Large intestine (tissue), 3 donors: ENCODE measurements around the gene RD3L. TPM values are rescaled to one million over a fixed set of nuclear protein-coding genes. Genes with fewer than 3 reads are reported as not detected.

Source experiments
- DNase-seq, 2 donors: peaks; one replicate each; pipeline versions ENCODE4 v3.0.0 to v3.0.0-alpha.2; 2013
- H3K27ac ChIP-seq: one replicate; pipeline ENCODE4 v1.5.1; 2013; ENCODE audit warnings: low read length
- H3K27me3 ChIP-seq: 2 replicates; pipeline ENCODE4 v1.6.1; 2013; ENCODE audit warnings: low read length; ENCODE audit not compliant: control insufficient read depth, insufficient read depth
- H3K36me3 ChIP-seq: 2 replicates; pipeline ENCODE4 v1.6.1; 2013; ENCODE audit warnings: low read length; ENCODE audit not compliant: control insufficient read depth, insufficient read depth
- H3K4me1 ChIP-seq: one replicate; pipeline ENCODE4 v1.6.1; 2013; ENCODE audit warnings: low read length; ENCODE audit not compliant: control insufficient read depth, insufficient read depth
- H3K4me3 ChIP-seq: one replicate; pipeline ENCODE4 v1.5.1; 2013; ENCODE audit warnings: low read length
- H3K9me3 ChIP-seq: one replicate; pipeline ENCODE4 v1.6.1; 2013; ENCODE audit warnings: mild to moderate bottlenecking, low read depth, low read length, moderate library complexity; ENCODE audit not compliant: control insufficient read depth
- WGBS: methylation state at CpG from one replicate; pipeline ENCODE4 v1.1.5; 2013; ENCODE audit warnings: low lambda C conversion rate; ENCODE audit not compliant: insufficient coverage; 5-methylcytosine and 5-hydroxymethylcytosine counted together
- polyA plus RNA-seq: library from polyadenylated mRNA; unstranded; fragments of 120-200 nt; gene quantifications from one replicate; pipeline ENCODE4 v1.2.1, GENCODE V29; 2013

Gene RD3L
- polyA plus RNA-seq, 1 donor: not detected

DNA sequence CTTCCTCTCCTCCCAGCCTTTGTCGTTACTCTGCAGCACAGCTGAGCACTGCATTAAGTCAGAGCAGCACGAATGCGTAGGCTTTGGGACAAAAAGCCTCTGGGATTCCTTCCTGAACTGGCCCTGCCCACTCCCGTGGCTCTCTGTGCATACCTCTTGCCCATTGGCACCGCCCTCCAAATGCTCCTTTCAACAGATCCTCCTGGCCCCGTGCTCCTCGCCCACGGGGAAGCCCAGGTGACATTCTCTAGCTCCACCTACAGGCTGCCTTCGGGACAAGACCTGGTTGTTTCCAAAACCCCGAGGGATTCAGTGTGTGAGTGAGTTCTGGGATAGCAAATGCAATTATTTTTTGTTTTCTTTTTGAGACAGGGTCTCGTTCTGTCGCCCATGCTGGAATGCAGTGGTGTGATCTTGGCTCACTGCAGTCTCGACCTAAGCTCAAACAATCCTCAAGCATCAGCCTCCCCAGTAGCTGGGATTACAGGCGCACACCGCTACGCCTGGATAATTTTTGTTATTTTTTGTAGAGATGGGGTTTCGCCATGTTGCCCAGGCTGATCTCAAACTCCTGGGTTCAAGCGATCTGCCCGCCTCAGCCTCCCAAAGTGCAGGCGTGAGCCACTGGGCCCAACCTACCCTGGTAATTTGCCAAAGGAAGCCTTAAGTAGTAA is 31.9 kb downstream of the RD3L start:
- H3K4me1 ChIP-seq: peaks cover 4% of the 10 kb centered on the region
- no CpG with 5 or more reads among the region's 20 CpGs for WGBS
- peak; percentile 61 to 79 for DNase-seq
- peaks cover 29% of the 10 kb centered on the region for H3K36me3 ChIP-seq
- no peaks in the 10 kb centered on the region for H3K27me3 ChIP-seq
- H3K27ac ChIP-seq: no peak overlapping the region
- H3K9me3 ChIP-seq: no peaks in the 10 kb centered on the region
- H3K4me3 ChIP-seq: peak overlapping the region; percentile 8

- peak overlapping the region; percentile 8 for H3K4me3 ChIP-seq
- WGBS: no CpG with 5 or more reads among the region's 26 CpGs
Observed at GRCh38 chr14:103909531-103910261, 32.6 kb downstream of the RD3L start.

DNA sequence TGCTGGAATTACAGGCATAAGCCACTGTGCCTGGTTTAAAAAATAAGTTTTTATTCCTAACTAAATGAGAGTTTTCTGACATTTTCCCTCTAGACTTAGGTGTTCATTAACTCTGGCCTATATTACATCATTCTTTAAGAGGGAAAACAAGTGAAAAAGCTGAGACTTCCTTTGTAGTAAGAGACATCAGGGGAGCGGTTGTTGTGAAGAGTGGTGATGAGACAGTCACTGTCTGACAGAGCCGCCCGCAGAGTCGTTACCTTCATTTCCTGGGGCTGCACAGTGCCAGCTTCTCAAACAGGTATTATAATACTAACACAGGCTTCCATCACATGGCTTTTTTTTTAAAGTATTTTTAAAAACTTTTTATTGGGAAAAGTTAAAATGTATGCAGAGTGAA is 33.7 kb downstream of the RD3L start:
- no peak for DNase-seq
- Histone ChIP-seq H3K27ac (no peak overlapping the region), H3K4me3 (no peak overlapping the region), H3K36me3 (peaks cover 18% of the 10 kb centered on the region), H3K4me1 (peaks cover 4% of the 10 kb centered on the region), H3K9me3 (no peaks in the 10 kb centered on the region), H3K27me3 (no peaks in the 10 kb centered on the region)
- WGBS: no CpG with 5 or more reads among the region's 4 CpGs

More at GRCh38 chr14:103909531-103910261, 32.6 kb downstream of the RD3L start:
- Histone ChIP-seq H3K27me3 (no peaks in the 10 kb centered on the region), H3K27ac (no peak overlapping the region), H3K4me1 (peaks cover 4% of the 10 kb centered on the region), H3K36me3 (peaks cover 25% of the 10 kb centered on the region), H3K9me3 (no peaks in the 10 kb centered on the region)
- DNase-seq: no peak

GRCh38 chr14:103905842-103906456 is 36.4 kb downstream of the RD3L start:
- Histone ChIP-seq H3K36me3 (peaks cover under 1% of the 10 kb centered on the region), H3K4me3 (no peak overlapping the region), H3K9me3 (no peaks in the 10 kb centered on the region), H3K27me3 (no peaks in the 10 kb centered on the region), H3K4me1 (peaks cover 4% of the 10 kb centered on the region), H3K27ac (no peak overlapping the region)
- WGBS: 57% methylated on average over 1 of the region's 22 CpGs
- DNase-seq: no peak

GRCh38 chr14:103904493-103905107 is 37.7 kb downstream of the RD3L start:
- no peak for DNase-seq
- no peaks in the 10 kb centered on the region for H3K4me1 ChIP-seq
- no peak overlapping the region for H3K4me3 ChIP-seq
- H3K36me3 ChIP-seq: no peaks in the 10 kb centered on the region
- 100% methylated on average over 1 of the region's 2 CpGs for WGBS
- H3K27me3 ChIP-seq: no peaks in the 10 kb centered on the region
- no peak overlapping the region for H3K27ac ChIP-seq
- no peaks in the 10 kb centered on the region for H3K9me3 ChIP-seq

- Histone ChIP-seq H3K27me3 (no peaks in the 10 kb centered on the region), H3K4me1 (peaks cover 30% of the 10 kb centered on the region), H3K4me3 (no peak overlapping the region), H3K27ac (no peak overlapping the region), H3K9me3 (no peaks in the 10 kb centered on the region), H3K36me3 (no peaks in the 10 kb centered on the region)
- WGBS: 84% methylated on average over 3 of the region's 14 CpGs
- DNase-seq: no peak
Observed at GRCh38 chr14:103899833-103900232, 42.5 kb downstream of the RD3L start.

- Histone ChIP-seq H3K9me3 (no peaks in the 10 kb centered on the region), H3K27ac (no peak overlapping the region), H3K36me3 (no peaks in the 10 kb centered on the region), H3K27me3 (no peaks in the 10 kb centered on the region), H3K4me3 (no peak overlapping the region), H3K4me1 (peaks cover 35% of the 10 kb centered on the region)
- WGBS: no CpG with 5 or more reads among the region's 13 CpGs
- no peak for DNase-seq
Observed at GRCh38 chr14:103899316-103899715, 43.0 kb downstream of the RD3L start.

GRCh38 chr14:103898711-103899110 is 43.6 kb downstream of the RD3L start:
- Histone ChIP-seq H3K27ac (no peak overlapping the region), H3K4me3 (no peak overlapping the region), H3K36me3 (no peaks in the 10 kb centered on the region), H3K4me1 (peaks cover 41% of the 10 kb centered on the region), H3K9me3 (no peaks in the 10 kb centered on the region), H3K27me3 (no peaks in the 10 kb centered on the region)
- WGBS: no CpG with 5 or more reads among the region's 9 CpGs
- DNase-seq: no peak

DNA sequence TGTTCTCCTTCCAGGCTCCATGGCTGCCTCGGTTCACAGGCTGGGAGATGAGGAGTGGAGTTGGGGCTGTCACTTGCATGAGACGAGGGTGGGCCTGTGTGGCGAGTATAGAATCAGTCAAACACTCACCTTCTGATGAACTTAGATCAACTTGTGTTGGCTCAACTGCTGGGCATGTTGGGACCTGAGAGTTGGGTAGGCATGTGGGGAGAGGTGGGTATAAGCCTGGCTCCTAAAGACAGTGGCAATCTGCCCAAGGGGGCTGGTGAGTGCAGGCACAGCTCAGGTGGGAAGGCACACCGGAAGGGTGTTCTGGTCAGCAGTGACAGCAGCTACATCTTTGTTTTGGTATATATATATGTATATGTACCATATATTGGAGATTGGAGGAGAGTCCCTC is 44.1 kb downstream of the RD3L start:
- H3K4me1 ChIP-seq: peaks cover 42% of the 10 kb centered on the region
- no peak overlapping the region for H3K4me3 ChIP-seq
- DNase-seq: no peak
- no peak overlapping the region for H3K27ac ChIP-seq
- H3K27me3 ChIP-seq: no peaks in the 10 kb centered on the region
- WGBS: no CpG with 5 or more reads among the region's 4 CpGs
- no peaks in the 10 kb centered on the region for H3K9me3 ChIP-seq
- no peaks in the 10 kb centered on the region for H3K36me3 ChIP-seq
